Panc1 (cell line): ENCODE measurements around the gene NAT9.

Experiments
- POLR2AphosphoS5 ChIP-seq: IDR thresholded peaks from 2 replicates; pipeline ENCODE4 v1.6.1; 2012; ENCODE audit warnings: mild to moderate bottlenecking, low read depth, low read length, moderate library complexity
- SIN3A ChIP-seq: IDR thresholded peaks from 2 replicates; pipeline ENCODE4 v1.6.1; 2012; ENCODE audit warnings: low read depth, mild to moderate bottlenecking, low read length, moderate library complexity, borderline replicate concordance; ENCODE audit not compliant: insufficient read depth
- TF ChIP-seq, protein P1 (sequence below): fragments of 450-650 bp; IDR thresholded peaks from 2 replicates; pipeline ENCODE4 v1.5.1; 2017; ENCODE audit warnings: mild to moderate bottlenecking

DNA sequence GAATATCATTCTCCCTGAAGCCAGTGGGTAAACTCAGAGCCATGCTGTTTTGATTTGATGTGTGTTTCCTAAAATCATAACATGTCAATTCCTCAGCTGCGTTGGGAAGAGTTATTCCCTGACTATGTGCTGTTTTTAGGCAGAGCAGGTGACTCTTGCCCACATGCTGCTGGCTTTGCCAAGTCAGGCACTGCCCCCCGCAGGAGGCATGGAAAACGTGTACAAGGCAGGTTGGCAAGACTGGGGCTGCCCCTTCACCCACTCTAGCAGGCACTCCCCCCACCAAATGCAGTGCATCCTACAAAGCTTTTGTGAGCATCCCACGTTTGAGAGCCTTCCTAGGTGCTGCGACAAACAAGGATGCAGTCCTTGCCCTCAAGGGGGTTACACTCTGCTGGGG, 38.3 kb upstream of the NAT9 start:
- TF ChIP-seq, protein P1, sequence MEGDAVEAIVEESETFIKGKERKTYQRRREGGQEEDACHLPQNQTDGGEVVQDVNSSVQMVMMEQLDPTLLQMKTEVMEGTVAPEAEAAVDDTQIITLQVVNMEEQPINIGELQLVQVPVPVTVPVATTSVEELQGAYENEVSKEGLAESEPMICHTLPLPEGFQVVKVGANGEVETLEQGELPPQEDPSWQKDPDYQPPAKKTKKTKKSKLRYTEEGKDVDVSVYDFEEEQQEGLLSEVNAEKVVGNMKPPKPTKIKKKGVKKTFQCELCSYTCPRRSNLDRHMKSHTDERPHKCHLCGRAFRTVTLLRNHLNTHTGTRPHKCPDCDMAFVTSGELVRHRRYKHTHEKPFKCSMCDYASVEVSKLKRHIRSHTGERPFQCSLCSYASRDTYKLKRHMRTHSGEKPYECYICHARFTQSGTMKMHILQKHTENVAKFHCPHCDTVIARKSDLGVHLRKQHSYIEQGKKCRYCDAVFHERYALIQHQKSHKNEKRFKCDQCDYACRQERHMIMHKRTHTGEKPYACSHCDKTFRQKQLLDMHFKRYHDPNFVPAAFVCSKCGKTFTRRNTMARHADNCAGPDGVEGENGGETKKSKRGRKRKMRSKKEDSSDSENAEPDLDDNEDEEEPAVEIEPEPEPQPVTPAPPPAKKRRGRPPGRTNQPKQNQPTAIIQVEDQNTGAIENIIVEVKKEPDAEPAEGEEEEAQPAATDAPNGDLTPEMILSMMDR, result no peak
- TF ChIP-seq POLR2AphosphoS5 (no peak), SIN3A (no peak)
